ENCODE data around the gene MAST2.
"Not testable (repeated sequence)": the region's sequence is repeated elsewhere in the genome, so short reads cannot be mapped to it uniquely, and the experiment has no call there.

MAST2 gene

DNA sequence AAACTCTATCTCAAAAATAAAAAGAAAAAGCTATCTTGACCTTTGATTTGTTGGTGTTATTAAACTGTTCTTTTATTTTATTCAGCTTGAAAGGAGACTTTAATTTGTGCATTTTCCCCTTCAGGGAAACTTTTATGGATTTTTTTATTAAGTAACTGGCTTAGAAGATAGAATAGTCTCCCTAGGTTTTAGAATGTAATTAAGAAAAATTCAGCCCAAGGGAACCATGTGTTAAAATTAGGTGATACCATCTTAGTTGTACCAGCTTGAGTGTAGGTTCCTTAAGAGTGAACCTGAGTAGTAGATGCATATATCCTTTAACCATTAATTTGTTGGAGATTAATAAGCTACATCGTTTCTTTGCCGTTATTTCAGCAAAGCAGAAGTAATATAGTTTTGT is 11.4 kb downstream of the MAST2 start:
- DNase-seq (ENCODE audit: low read depth), result no peak

DNA sequence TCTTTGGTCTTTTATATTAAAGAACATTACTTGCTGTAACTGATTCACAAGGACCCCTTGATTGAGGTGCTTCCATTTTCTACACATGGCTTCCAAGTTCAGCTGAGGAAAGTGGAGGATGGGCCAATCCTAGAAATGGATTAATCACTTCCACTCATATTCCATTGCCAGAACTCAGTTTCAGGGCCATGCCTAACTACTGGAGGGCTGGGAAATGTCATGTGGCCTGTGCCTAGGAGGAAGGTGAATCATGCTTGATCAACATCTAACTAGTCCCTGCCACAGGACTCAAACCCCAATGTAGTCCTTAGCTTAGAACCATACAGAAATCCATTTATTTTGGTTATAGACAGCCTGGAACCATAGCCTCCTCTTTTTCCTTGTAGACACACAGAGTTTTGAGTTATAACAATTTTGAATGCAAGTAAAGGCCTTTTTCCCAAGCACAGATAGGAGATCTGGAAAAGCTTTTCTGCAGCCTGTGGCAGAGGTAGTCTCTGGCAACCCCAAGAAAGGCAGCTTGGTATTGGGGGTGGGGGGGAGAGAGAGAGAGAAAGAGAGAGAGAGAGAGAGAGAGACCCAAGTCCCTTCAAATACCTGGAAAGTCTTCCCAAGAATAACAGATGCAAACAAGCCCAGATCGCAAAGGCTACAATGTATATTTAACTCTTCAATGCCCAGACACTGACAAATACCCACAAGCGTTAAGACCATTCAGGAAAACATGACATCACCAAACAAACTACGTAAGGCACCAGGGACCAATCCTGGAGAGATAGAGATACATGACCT is 12.5 kb downstream of the MAST2 start:
- DNase-seq (ENCODE audit: low read depth), result no peak

DNA sequence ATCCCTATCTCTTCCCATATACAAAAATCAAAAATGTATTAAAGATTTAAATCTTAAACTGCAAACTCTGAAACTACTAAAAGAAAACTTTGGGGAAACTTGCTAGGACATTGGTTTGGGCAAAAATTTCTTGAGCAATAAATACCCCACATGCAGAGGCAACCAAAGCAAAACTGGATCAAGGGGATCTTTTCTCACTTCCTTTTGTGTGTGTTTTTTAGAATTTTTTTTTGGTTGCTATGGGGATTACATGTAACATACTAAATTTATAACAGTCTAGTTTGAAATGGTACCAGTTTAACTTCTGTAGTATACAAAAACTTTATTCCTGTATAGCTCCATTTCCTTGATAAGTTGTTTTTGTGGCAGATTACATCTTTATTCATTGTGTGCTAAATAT is 16.8 kb downstream of the MAST2 start:
- DNase-seq (ENCODE audit: low read depth), result no peak

DNA sequence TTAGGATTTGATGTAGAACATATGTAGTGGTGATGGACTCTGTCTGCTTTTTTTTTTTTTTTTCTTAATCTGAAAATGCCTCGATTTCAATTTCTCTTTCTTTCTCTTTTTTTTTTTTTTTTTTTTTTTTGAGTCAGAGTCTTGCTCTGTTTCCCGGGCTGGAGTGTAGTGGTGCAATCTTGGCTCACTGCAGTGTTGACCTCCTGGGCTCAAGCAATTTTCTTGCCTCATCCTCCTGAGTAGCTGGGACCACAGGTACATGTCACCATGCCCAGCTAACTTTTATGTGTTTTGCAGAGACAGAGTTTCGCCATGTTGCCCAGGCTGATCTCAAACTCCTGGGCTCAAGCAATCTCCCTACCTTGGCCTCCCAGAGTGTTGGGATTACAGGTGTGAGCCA is 17.4 kb downstream of the MAST2 start:
- DNase-seq (ENCODE audit: low read depth), result no peak

DNA sequence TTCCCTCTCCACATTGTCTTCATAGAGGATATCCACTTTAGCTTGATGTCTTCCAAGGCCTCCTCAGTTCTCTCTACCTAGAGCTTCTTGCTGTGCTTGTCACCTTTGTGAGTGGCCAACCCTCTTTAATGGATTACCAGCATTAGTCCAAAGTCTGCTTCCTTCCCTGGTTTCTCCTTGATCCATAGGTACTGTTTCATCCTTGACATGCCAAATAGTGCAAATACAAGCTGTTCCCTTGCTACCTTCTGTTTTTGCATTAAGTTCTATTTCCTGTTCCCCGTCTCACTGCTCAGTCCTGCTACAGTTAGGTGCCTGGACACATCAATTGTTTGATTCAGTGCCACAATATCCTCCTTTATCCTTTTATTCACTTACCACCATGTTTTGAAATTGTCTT is 19.2 kb downstream of the MAST2 start:
- DNase-seq (ENCODE audit: low read depth), result no peak

DNA sequence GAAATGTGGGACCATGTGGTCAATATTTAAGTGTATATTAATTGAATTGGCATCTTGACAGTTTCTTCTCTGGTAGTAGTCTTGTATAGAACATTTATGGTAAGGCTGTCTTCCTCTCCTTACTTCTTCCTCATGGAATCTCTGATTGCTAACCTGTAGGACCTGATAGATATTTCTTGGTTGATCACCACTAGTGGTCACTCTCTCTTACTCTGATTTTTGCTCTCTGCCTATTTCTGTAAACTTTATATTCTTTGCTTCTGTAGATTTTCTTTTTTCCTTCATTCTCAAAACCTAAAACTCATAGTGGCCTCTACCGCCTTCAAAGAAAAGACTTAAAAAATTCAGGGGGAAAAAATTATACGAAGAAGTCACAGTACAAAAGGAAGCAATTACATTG is 21.2 kb downstream of the MAST2 start:
- DNase-seq (ENCODE audit: low read depth), result no peak

DNA sequence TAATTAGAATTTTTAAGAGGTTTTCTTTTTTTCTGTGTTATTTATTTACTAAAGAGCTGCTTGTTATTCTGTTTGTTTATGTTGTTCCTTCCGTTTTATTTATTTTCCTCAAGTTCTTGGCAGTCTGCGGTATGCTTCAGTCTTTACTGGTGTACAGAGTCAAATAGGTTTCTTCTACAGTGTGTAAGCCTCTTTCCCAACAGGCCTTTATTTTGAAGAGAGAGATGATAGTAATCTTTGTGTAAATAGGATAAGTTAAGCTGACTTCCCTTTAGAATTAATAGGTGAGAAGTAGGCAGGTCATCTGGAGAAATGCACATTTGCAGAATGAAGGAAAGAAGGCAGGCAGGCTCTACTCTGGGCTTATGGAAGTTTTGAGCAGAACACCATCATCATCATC is 23.8 kb downstream of the MAST2 start:
- DNase-seq (ENCODE audit: low read depth), result no peak

DNA sequence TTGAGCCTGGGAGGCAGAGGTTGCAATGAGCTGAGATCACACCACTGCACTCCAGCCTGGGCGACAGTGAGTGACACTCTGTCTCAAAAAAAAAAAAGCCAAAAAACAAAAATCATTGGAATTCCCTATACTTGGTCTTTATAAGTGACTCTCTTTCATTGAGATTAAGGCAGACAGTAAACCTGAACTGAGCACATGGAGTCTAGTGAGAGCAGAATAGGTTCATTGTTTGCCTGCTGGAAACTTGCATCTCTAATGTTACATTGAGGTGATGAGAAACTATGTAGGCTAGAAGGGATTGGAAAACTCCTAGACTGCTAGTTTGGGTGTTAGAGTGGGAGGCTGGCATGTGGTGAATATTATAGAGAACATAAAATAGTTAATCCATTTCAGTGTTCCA is 25.4 kb downstream of the MAST2 start:
- DNase-seq (ENCODE audit: low read depth), result no peak

DNA sequence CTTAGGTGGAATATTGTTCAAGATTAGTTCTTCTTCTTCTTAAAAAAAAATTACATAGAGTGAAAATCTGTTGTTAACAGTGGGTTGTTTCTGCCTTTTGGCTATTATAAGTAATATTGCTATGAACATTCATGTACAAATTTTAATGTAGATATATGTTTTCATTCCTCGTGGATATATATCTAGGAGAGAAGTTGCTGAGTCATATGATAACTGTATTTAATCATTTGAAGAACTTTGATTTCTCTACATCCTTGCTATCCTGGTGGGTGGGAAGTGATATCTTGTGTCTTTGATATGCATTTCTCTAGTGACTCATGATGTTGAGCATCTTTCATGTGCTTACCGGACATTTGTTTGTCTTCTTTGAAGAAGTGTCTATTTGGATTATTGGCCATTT is 29.9 kb downstream of the MAST2 start:
- DNase-seq (ENCODE audit: low read depth), result no peak

DNA sequence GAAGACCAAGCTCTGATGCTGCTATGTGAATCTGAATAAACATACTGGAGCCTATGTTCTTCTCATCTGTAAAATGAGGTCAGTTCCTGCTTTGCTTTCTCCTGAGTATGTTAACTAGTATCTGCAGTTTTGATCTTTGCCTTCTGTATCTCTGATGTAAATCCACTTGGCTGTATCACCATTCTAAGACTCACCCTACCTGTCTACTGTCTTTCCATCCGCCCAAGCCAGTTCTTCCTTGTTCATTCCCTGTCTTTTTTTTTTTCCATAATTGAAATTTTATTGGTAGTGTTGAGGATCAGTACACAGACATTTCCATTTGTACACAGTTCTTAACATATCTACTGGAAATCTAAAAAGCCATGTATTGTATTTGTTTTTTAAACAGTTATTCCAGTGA is 31.3 kb downstream of the MAST2 start:
- no peak for DNase-seq (ENCODE audit: low read depth)

DNA sequence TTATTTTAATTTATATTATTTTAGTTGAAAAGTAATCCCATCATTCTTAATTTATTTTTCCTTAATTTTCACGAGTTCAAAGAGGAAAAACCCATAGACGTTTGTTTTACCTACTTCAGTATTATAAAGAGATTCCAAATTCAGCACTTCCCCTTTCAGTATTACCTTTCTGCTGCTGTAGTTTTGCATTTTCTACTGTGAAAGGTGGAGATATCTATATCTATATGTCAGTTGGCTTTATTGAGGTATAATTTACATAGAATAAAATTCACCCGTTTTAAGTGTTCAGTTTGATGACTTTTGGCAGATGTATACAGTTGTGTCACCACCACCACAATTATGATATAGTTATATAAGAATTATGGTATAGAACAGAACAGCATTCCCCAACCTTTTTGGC is 33.0 kb downstream of the MAST2 start:
- no peak for DNase-seq (ENCODE audit: low read depth)

DNA sequence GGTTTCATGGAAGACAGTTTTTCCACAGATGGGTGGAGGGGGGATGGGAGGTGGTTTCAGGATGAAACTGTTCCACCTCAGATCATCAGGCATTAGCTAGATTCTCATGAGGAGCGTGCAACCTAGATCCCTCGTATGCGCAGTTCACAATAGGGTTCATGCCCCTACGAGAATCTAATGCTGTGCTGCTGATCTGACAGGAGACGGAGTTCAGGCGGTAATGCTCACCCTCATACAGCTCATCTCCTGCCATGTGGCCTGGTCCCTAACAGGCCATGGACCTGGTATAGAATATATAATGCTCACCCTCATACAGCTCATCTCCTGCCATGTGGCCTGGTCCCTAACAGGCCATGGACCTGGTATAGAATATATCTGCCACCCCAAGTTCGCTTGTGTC is 33.4 kb downstream of the MAST2 start:
- not testable (repeated sequence) for DNase-seq (ENCODE audit: low read depth)

DNA sequence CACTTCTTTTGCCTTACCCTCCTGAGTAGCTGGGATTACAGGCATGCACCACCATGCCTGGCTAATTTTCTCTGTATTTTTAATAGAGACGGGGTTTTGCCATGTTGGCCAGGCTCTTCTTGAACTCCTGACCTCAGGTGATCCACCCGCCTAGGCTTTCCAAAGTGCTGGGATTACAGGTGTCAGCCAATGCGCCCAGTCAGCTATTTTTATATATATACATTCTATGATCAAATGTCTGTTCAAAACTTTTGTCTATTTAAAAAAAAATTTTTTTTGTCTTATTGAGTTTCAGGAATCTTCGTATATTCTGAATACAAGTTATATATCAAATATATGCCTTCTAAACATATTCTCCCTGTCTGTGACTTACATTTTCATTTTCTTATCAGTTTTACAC is 34.9 kb downstream of the MAST2 start:
- DNase-seq (ENCODE audit: low read depth), result not testable (repeated sequence)

DNA sequence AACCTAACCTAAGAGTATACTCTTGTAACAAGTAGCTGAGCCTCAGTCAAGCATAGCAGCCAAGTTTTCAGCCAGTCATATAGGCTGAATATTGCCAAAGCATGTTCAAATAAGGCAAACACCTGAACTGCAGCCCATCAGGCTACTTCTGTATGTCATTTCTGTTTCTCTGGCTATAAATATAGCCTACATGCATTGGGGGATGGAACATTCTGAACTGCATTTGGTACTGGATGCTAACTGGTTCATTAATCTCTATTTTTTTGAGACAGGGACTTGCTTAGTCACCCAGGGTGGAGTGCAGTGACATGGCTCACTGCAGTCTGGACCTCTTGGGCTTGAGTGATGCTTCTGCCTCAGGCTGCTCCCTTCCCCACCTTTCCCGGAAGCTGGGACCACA is 37.3 kb downstream of the MAST2 start:
- DNase-seq (ENCODE audit: low read depth), result no peak

DNA sequence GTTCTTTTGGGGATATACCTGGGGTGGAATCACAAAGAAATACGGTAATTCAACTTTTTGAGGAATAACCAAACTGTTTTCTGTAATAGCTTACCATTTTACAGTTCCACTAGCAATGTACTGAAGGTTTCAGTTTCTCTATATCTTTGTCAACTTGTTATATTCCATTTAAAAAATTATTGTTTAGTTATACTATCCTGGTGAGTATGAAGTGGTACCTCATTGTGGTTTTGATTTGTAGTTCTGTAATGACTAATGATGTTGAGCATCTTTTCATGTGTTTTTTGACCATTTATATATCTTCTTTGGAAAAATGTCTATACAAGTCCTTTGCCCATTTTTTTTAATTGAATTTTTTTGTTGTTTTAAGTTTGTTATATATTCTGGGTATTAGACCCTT is 39.4 kb downstream of the MAST2 start:
- DNase-seq (ENCODE audit: low read depth), result no peak

DNA sequence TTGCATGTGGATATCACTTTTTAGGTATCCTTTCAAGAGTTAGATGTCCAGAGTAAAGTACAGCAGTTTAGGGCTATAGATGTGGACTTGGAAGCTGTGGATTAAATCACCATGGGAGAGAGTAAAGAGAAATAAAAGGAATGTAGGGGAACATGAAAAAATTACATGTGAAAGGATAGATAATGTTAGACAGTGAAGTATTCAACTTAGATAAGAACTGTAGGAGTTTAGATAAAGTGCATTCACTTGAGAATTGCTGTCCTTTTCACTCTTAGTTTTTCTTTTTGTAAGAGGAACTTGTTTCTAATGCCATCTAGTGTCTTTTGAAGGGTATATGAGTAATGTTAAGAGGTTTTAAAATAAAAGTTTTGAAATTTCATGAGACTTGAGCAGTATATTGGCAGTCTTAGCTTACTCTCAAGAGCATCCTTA is 40.1 kb downstream of the MAST2 start:
- no peak for DNase-seq (ENCODE audit: low read depth)

DNA sequence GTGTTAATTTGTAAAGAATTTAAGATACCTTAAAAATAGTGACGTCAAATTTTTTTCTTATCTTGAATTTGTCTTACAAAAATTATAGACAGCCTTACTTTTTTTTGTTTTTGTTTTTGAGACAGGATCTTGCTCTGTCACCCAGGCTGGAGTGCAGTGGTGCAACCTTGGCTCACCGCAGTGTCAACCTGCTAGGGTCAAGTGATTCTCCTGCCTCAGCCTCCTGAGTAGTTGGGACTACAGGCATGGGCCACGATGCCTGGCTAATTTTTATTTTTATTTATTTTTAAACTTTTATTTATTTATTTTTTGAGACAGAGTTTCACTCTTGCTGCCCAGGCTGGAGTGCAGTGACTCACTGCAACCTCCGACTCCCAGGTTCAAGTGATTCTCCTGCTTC is 40.6 kb downstream of the MAST2 start:
- not testable (repeated sequence) for DNase-seq (ENCODE audit: low read depth)

DNA sequence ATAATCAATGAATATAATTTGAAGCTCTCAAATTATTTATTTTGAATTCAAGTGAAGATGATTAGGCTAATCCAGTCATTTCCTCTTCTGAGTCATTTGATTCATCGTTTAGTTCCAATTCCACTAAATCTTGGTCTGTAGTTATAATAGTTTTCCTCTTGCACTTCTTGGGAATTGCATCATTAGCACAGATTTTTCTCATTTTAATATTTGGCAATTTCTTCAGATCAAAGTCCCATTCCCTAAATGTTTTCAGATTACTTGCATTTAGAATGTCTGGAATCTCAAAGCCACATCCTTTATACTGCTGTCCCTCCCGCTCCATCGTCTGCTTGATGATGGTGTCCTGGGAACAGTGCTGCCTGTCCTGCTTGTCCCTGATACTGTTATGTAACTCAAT is 43.5 kb downstream of the MAST2 start:
- DNase-seq (ENCODE audit: low read depth), result no peak

DNA sequence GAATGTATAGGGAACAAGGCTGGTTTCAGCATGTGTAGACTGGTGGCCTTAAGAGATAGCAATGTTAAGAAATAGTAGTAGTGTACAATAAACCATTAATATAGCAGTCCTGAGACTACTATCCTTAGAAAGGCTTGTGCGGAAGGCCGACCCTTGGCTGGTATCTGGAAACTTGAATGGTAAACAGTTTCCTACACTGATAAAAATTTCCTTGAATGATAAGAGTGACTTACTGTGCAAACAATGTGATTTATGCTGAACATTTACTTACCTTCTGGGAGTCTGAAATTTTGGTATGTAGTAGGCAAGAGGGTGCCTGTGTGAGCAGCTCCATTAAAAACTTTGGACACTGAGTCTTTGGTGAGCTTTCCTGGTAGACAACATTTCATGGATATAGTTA is 44.7 kb downstream of the MAST2 start:
- no peak for DNase-seq (ENCODE audit: low read depth)

DNA sequence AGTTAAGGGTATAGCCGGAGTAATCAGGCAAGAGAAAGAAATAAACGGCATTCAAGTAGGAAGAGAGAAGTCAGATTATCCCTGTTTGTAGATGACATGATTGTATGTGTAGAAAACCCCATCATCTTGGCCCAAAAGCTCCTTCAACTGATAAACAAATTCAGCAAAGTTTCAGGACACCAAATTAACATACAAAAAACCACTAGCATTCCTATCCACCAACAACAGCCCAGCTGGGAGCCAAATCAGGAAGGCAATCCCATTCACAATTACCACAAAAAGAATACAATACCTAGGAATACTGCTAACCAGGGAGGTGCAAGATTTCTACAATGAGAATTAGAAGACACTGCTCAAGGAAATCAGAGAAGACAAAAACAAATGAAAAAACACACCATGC is 45.3 kb downstream of the MAST2 start:
- no peak for DNase-seq (ENCODE audit: low read depth)

DNA sequence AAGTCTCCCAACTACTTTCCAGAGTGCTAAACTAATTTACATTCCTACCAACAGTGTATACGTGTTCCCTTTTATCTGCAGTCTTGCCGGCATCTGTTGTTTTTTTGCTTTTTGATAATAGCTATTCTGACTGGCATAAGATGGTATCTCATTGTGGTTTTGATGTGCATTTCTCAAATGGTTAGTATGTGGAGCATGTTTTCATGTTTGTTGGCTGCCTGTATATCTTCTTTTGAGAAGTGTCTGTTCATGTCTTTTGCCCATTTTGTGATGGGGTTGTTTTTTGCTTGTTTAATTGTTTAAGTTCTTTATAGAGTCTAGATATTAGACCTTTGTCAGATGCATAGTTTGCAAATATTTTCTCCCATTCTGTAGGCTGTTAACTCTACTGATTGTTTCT is 46.6 kb downstream of the MAST2 start:
- no peak for DNase-seq (ENCODE audit: low read depth)

DNA sequence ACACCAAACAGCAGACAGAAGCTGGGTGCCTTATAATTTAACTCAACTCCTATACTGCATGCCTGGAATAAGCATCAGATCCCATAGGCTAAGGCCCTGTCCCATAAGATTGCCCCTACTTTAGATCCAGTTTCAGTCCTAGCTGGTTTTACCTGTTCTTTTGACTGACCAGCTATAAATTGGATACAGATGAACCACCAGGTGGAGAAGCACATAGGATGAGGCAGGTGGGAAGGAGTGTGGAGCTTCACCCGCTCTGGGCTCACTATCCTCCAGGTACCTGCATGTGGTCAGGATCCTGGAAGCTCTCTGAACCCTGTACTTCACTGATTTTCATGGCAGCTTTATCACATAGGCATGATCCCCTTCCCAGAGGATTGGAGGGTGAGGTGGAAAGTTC is 51.3 kb downstream of the MAST2 start:
- no peak for DNase-seq (ENCODE audit: low read depth)

DNA sequence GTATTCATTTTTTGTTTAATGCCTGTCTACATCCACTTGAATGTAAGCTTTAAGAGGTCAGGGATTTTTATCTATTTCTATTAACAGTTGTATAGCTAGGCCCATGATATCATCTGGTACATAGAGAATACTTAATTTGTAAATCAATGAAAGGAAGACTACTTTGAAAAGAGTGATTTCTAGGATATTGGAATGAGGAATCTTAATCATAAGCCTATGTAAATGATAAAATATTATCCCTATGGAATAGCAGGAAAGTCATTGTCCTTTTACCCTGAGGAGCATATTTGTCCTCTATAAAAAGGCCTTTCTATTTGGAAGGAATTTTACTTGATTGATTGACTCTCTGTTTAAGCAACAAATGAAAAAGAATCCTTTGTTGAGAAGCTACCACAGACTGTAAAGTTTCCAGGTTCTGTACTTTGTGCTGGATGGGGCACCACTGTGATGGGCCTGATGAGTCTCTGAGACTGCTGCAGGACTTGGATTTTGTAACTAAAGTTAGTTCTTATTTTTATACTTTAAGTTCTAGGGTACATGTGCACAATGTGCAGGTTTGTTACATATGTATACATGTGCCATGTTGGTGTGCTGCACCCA is 53.8 kb downstream of the MAST2 start:
- DNase-seq (ENCODE audit: low read depth), result no peak
